OCI-LY1 (cell line): ENCODE data around the gene LTV1.
"Not testable (repeated sequence)": the region's sequence is repeated elsewhere in the genome, so short reads cannot be mapped to it uniquely, and the experiment has no call there.

ENCODE experiments used
- H2AFZ ChIP-seq: fragments of 200-600 bp; sonication (generic), shearing (Covaris generic); 2 replicates; pipeline ENCODE4 v1.6.0; 2014; ENCODE audit warnings: antibody characterized with exemption, mild to moderate bottlenecking, low read length
- H3F3A ChIP-seq: fragments of 200-600 bp; sonication (generic), shearing (Covaris generic); 2 replicates; pipeline ENCODE4 v1.6.0; 2014; ENCODE audit warnings: mild to moderate bottlenecking, antibody characterized with exemption, low read length, moderate library complexity; ENCODE audit not compliant: insufficient read depth
- H3K27ac ChIP-seq: fragments of 200-600 bp; sonication (generic); 2 replicates; pipeline ENCODE4 v1.5.1; 2014; ENCODE audit warnings: low read length, mixed run types, mild to moderate bottlenecking, low read depth; ENCODE audit not compliant: poor library complexity, severe bottlenecking
- H3K27me3 ChIP-seq: fragments of 200-600 bp; sonication (generic); 2 replicates; pipeline ENCODE4 v1.6.0; 2014; ENCODE audit warnings: antibody characterized with exemption, mild to moderate bottlenecking, low read length, moderate library complexity; ENCODE audit not compliant: insufficient read depth
- H3K36me3 ChIP-seq: fragments of 200-600 bp; sonication (generic); 2 replicates; pipeline ENCODE4 v1.6.1; 2014; ENCODE audit warnings: mild to moderate bottlenecking, antibody characterized with exemption, low read length, moderate library complexity, mixed read lengths; ENCODE audit not compliant: insufficient read depth
- H3K4me1 ChIP-seq: fragments of 200-600 bp; sonication (generic); 2 replicates; pipeline ENCODE4 v1.5.1; 2014; ENCODE audit warnings: mild to moderate bottlenecking, low read length, moderate library complexity; ENCODE audit not compliant: insufficient read depth, severe bottlenecking
- H3K4me2 ChIP-seq: fragments of 200-600 bp; sonication (generic), shearing (Covaris generic); 2 replicates; pipeline ENCODE4 v1.6.1; 2014; ENCODE audit warnings: low read length
- H3K4me3 ChIP-seq: fragments of 200-600 bp; sonication (generic); 2 replicates; pipeline ENCODE4 v1.5.1; 2014; ENCODE audit warnings: low read length, low read depth, mild to moderate bottlenecking, mixed read lengths; ENCODE audit not compliant: poor library complexity, severe bottlenecking
- H3K79me2 ChIP-seq: fragments of 200-600 bp; shearing (Covaris generic); 2 replicates; pipeline ENCODE4 v1.6.1; 2016; ENCODE audit warnings: mixed run types, low read length, mixed read lengths; ENCODE audit not compliant: insufficient read depth
- H3K9ac ChIP-seq: fragments of 200-600 bp; sonication (generic), shearing (Covaris generic); 2 replicates; pipeline ENCODE4 v1.6.1; 2014; ENCODE audit warnings: mild to moderate bottlenecking, low read length, mixed read lengths
- H3K9me2 ChIP-seq: fragments of 200-600 bp; sonication (generic), shearing (Covaris generic); 2 replicates; pipeline ENCODE4 v1.6.1; 2014; ENCODE audit warnings: low read depth, mild to moderate bottlenecking, low read length, mixed read lengths
- H3K9me3 ChIP-seq: fragments of 200-600 bp; shearing (Covaris generic); 2 replicates; pipeline ENCODE4 v1.6.1; 2014; ENCODE audit warnings: low read length, mixed read lengths
- H4K20me1 ChIP-seq: fragments of 200-600 bp; sonication (generic), shearing (Covaris generic); 2 replicates; pipeline ENCODE4 v1.6.0; 2016; ENCODE audit warnings: mild to moderate bottlenecking, low read length; ENCODE audit not compliant: insufficient read depth
- EZH2 ChIP-seq: fragments of 200-600 bp; sonication (generic), shearing (Covaris generic); IDR thresholded peaks from 2 replicates; pipeline ENCODE4 v1.8.0; 2017; ENCODE audit warnings: borderline replicate concordance, mixed run types, mild to moderate bottlenecking, antibody characterized with exemption, low read length, moderate library complexity, mixed read lengths
- TF ChIP-seq, protein P1 (sequence below): fragments of 200-600 bp; sonication (generic), shearing (Covaris generic); IDR thresholded peaks from 2 replicates; pipeline ENCODE4 v1.5.1; 2017; ENCODE audit warnings: mild to moderate bottlenecking, antibody characterized with exemption, low read length, moderate library complexity, mixed read lengths

The LTV1 gene

DNA sequence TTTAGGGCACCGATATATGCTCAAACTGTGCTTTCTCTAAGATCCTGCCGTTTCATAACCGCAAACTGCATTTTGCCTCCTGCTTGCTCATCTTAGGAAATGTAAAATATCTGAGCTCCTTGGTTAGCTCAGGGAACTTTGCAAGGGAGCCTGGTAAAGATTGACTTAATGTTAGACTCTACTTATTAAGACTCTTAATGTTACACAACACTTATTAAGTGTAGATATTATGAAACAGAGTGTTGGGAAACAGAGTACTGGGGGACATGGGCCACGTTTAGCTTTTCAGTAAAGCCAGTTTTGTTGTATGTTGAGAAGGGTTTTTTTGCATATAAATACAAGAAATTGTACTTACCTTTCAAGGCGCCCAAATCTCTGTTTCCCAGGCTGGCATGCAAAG lies 1.9 kb downstream of the LTV1 start:
- Histone ChIP-seq H3K9ac (no peak overlapping the region), H3K4me1 (peaks cover 17% of the 10 kb centered on the region), H3K36me3 (peaks cover 54% of the 10 kb centered on the region), H3K4me2 (no peak overlapping the region), H3F3A (no peaks in the 10 kb centered on the region), H3K27ac (no peak overlapping the region), H4K20me1 (no peaks in the 10 kb centered on the region), H2AFZ (no peak overlapping the region), H3K27me3 (no peaks in the 10 kb centered on the region), H3K79me2 (peaks cover 17% of the 10 kb centered on the region), H3K9me2 (no peaks in the 10 kb centered on the region), H3K4me3 (no peak overlapping the region), H3K9me3 (no peaks in the 10 kb centered on the region)
- TF ChIP-seq EZH2: no peak
- TF ChIP-seq, protein P1, sequence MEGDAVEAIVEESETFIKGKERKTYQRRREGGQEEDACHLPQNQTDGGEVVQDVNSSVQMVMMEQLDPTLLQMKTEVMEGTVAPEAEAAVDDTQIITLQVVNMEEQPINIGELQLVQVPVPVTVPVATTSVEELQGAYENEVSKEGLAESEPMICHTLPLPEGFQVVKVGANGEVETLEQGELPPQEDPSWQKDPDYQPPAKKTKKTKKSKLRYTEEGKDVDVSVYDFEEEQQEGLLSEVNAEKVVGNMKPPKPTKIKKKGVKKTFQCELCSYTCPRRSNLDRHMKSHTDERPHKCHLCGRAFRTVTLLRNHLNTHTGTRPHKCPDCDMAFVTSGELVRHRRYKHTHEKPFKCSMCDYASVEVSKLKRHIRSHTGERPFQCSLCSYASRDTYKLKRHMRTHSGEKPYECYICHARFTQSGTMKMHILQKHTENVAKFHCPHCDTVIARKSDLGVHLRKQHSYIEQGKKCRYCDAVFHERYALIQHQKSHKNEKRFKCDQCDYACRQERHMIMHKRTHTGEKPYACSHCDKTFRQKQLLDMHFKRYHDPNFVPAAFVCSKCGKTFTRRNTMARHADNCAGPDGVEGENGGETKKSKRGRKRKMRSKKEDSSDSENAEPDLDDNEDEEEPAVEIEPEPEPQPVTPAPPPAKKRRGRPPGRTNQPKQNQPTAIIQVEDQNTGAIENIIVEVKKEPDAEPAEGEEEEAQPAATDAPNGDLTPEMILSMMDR: no peak

DNA sequence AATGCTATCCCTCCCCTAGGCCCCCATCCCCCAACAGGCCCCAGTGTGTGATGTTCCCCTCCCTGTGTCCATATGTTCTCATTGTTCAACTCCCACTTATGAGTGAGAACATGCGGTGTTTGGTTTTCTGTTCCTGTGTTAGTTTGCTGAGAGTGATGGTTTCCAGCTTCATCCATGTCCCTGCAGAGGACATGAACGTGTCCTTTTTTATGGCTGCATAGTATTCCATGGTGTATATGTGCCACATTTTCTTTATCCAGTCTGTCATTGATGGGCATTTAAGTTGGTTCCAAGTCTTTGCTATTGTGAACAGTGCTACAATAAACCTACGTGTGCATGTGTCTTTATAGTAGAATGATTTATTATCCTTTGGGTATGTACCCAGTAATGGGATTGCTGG lies 8.6 kb downstream of the LTV1 start:
- not testable (repeated sequence) for H3K27me3 ChIP-seq, H3K4me3 ChIP-seq, H3K27ac ChIP-seq, H3K4me1 ChIP-seq, H3F3A ChIP-seq, H3K4me2 ChIP-seq, H3K9ac ChIP-seq, H3K9me2 ChIP-seq, H2AFZ ChIP-seq, H4K20me1 ChIP-seq, H3K79me2 ChIP-seq, H3K9me3 ChIP-seq
- H3K36me3 ChIP-seq: peaks cover 85% of the 10 kb centered on the region

DNA sequence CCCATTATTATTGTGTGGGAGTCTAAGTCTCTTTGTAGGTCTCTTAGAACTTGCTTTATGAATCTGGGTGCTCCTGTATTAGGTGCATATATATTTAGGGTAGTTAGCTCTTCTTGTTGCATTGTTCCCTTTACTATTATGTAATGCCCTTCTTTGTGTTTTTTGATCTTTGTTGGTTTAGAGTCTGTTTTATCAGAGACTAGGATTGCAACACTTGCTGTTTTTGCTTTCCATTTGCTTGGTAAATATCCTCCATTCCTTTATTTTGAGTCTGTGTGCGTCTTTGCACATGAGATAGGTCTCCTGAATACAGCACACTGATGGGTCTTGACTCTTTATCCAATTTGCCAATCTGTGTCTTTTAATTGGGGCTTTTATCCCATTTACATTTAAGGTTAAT lies 11.9 kb downstream of the LTV1 start:
- H4K20me1 ChIP-seq, H2AFZ ChIP-seq, H3K4me3 ChIP-seq, H3K79me2 ChIP-seq, H3K27ac ChIP-seq, H3K27me3 ChIP-seq, H3F3A ChIP-seq, H3K4me2 ChIP-seq, H3K9me3 ChIP-seq, H3K9me2 ChIP-seq, H3K9ac ChIP-seq, H3K4me1 ChIP-seq: not testable (repeated sequence)
- peaks cover 86% of the 10 kb centered on the region for H3K36me3 ChIP-seq

DNA sequence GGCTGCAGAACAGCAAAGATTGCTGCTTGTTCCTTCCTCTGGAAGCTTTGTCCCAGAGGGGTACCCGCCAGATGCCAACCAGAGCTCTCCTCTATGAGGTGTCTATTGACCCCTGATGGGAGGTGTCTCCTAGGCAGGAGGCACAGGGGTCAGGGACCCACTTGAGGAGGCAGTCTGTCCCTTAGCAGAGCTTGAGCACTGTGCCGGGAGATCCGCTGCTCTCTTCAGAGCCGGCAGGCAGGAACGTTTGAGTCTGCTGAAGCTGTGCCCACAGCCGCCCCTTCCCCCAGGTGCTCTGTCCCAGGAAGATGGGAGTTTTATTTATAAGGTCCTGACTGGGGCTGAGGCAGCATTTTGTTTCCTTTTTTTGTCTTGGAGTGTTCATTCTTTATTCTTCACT lies 13.6 kb downstream of the LTV1 start:
- H3K27ac ChIP-seq, H3K9me3 ChIP-seq, H3K27me3 ChIP-seq, H3K4me3 ChIP-seq, H3K9me2 ChIP-seq, H3K4me2 ChIP-seq, H3K79me2 ChIP-seq, H3K9ac ChIP-seq, H2AFZ ChIP-seq, H3K4me1 ChIP-seq, H4K20me1 ChIP-seq, H3F3A ChIP-seq: not testable (repeated sequence)
- peaks cover 86% of the 10 kb centered on the region for H3K36me3 ChIP-seq

DNA sequence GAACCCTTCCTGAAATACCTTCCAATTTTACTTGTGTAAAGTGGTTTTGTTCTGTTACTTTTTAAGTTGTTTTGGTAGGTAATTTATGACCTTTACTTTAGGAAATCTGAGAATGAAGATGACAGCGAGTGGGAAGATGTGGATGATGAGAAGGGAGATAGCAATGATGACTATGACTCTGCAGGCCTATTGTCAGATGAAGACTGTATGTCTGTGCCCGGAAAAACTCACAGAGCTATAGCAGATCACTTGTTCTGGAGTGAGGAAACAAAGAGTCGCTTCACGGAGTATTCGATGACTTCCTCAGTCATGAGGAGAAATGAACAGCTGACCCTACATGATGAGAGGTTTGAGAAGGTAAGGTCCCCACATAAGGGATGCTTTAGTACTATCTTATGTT lies 14.5 kb downstream of the LTV1 start:
- no peak overlapping the region for H3K4me3 ChIP-seq
- no peak overlapping the region for H3K9ac ChIP-seq
- peaks cover 85% of the 10 kb centered on the region for H3K36me3 ChIP-seq
- no peaks in the 10 kb centered on the region for H3K4me1 ChIP-seq
- H3K4me2 ChIP-seq: no peak overlapping the region
- no peaks in the 10 kb centered on the region for H3K9me2 ChIP-seq
- H3K9me3 ChIP-seq: no peaks in the 10 kb centered on the region
- no peak overlapping the region for H3K27ac ChIP-seq
- H4K20me1 ChIP-seq: no peaks in the 10 kb centered on the region
- no peak overlapping the region for H2AFZ ChIP-seq
- H3K79me2 ChIP-seq: no peaks in the 10 kb centered on the region
- no peaks in the 10 kb centered on the region for H3K27me3 ChIP-seq
- TF ChIP-seq, protein P1: no peak
- no peak for TF ChIP-seq EZH2
- no peaks in the 10 kb centered on the region for H3F3A ChIP-seq
